GM18909 (cell line): Measurements from ENCODE around the gene TMEM74B.
"Not testable (repeated sequence)": the region's sequence is repeated elsewhere in the genome, so short reads cannot be mapped to it uniquely, and the experiment has no call there.

Source experiments
- ATAC-seq: cut with Tn5 transposase; IDR thresholded peaks from one replicate; pipeline ENCODE4 v1.9.1; 2021; ENCODE audit warnings: mild to moderate bottlenecking; ENCODE audit not compliant: unreplicated experiment, poor library complexity

The TMEM74B gene

GRCh38 chr20:1150968-1151367 is 33.8 kb downstream of the TMEM74B start:
- no peak for ATAC-seq

GRCh38 chr20:1150218-1150617 is 34.6 kb downstream of the TMEM74B start:
- no peak for ATAC-seq

- not testable (repeated sequence) for ATAC-seq
Measured at GRCh38 chr20:1149812-1150211, 35.0 kb downstream of the TMEM74B start.

- ATAC-seq, result no peak
Measured at GRCh38 chr20:1146957-1147356, 37.8 kb downstream of the TMEM74B start.

GRCh38 chr20:1144401-1145172 is 40.2 kb downstream of the TMEM74B start:
- ATAC-seq, result no peak

- no peak for ATAC-seq
Measured at GRCh38 chr20:1137236-1137635, 47.5 kb downstream of the TMEM74B start.

- no peak for ATAC-seq
Measured at GRCh38 chr20:1134836-1135235, 49.9 kb downstream of the TMEM74B start.

GRCh38 chr20:1134355-1134754 is 50.4 kb downstream of the TMEM74B start:
- ATAC-seq, result no peak

- no peak for ATAC-seq
Measured at GRCh38 chr20:1131354-1131753, 53.4 kb downstream of the TMEM74B start.

GRCh38 chr20:1130847-1131246 is 53.9 kb downstream of the TMEM74B start:
- ATAC-seq, result no peak
